A673 (cell line): ENCODE results near the gene BABAM2.

Experiments used
- CTCF ChIP-seq: fragments of 300-800, 200-600 bp; sonication (generic); conservative IDR thresholded peaks from 2 replicates; pipeline ENCODE4 v1.5.1; 2017; ENCODE audit warnings: low read depth, mild to moderate bottlenecking, antibody characterized with exemption, low read length, moderate library complexity, mixed read lengths
- EZH2 ChIP-seq: fragments of 200-600 bp; sonication (generic); IDR thresholded peaks from 2 replicates; pipeline ENCODE4 v1.6.1; 2017; ENCODE audit warnings: borderline replicate concordance, low read depth, mild to moderate bottlenecking, mixed read lengths, antibody characterized with exemption, low read length; ENCODE audit not compliant: poor library complexity, severe bottlenecking

- no peak for TF ChIP-seq CTCF
- no peak for TF ChIP-seq EZH2
These were observed 13.3 kb downstream of the BABAM2 start for GRCh38 chr2:27903649-27904404.
